Measurements from ENCODE around the gene BGN.

Gene BGN

GRCh38 chrX:153485396-153486080 is 9.2 kb upstream of the BGN start:
- no peak for DNase-seq (ENCODE audit: low spot score)

- no peak for DNase-seq (ENCODE audit: low spot score)
These were observed 8.6 kb upstream of the BGN start for GRCh38 chrX:153486171-153486570.

- DNase-seq (ENCODE audit: low spot score) = no peak
These were observed 7.1 kb upstream of the BGN start for GRCh38 chrX:153487590-153488071.

GRCh38 chrX:153488231-153488914 is 6.4 kb upstream of the BGN start:
- peak; percentile 89 for DNase-seq (ENCODE audit: low spot score)

- no peak for DNase-seq (ENCODE audit: low spot score)
These were observed 4.4 kb upstream of the BGN start for GRCh38 chrX:153490217-153490930.

- DNase-seq (ENCODE audit: low spot score) = no peak
These were observed 3.3 kb upstream of the BGN start for GRCh38 chrX:153491351-153491914.

GRCh38 chrX:153491918-153492317 is 2.9 kb upstream of the BGN start:
- DNase-seq (ENCODE audit: low spot score) = no peak

GRCh38 chrX:153492543-153492942 is 2.2 kb upstream of the BGN start:
- DNase-seq (ENCODE audit: low spot score) = no peak

- no peak for DNase-seq (ENCODE audit: low spot score)
These were observed 1.7 kb upstream of the BGN start for GRCh38 chrX:153493085-153493484.

GRCh38 chrX:153494061-153494460 is 719 bp upstream of the BGN start:
- no peak for DNase-seq (ENCODE audit: low spot score)

- DNase-seq (ENCODE audit: low spot score) = peak; percentile 62
These were observed 577 bp downstream of the BGN start for GRCh38 chrX:153495362-153495751.

GRCh38 chrX:153495903-153496589 is 1.3 kb downstream of the BGN start:
- DNase-seq (ENCODE audit: low spot score) = peak; percentile 51

GRCh38 chrX:153496590-153496959 is 1.8 kb downstream of the BGN start:
- peak; percentile 65 for DNase-seq (ENCODE audit: low spot score)

GRCh38 chrX:153498453-153498852 is 3.7 kb downstream of the BGN start:
- no peak for DNase-seq (ENCODE audit: low spot score)

GRCh38 chrX:153499341-153499740 is 4.6 kb downstream of the BGN start:
- no peak for DNase-seq (ENCODE audit: low spot score)

- DNase-seq (ENCODE audit: low spot score) = no peak
These were observed 5.1 kb downstream of the BGN start for GRCh38 chrX:153499876-153500275.

- DNase-seq (ENCODE audit: low spot score) = no peak
These were observed 6.0 kb downstream of the BGN start for GRCh38 chrX:153500676-153501280.

- DNase-seq (ENCODE audit: low spot score) = no peak
These were observed 6.8 kb downstream of the BGN start for GRCh38 chrX:153501530-153501929.

GRCh38 chrX:153502131-153502530 is 7.4 kb downstream of the BGN start:
- DNase-seq (ENCODE audit: low spot score) = no peak

GRCh38 chrX:153502796-153503195 is 8.0 kb downstream of the BGN start:
- DNase-seq (ENCODE audit: low spot score) = no peak

GRCh38 chrX:153504445-153505016 is 9.8 kb downstream of the BGN start:
- no peak for DNase-seq (ENCODE audit: low spot score)
